Small intestine (tissue), 16 donors: ENCODE data around the gene WNT4. TPM values are rescaled to one million over a fixed set of nuclear protein-coding genes. Genes with fewer than 3 reads are reported as not detected.

ENCODE experiments used
- DNase-seq, 2 donors: peaks; one replicate each; pipeline versions ENCODE4 v3.0.0 to v3.0.0-alpha.2; 2013
- FAIRE-seq: peaks from 2 replicates; lab custom pipeline; 2012; peaks lifted over from hg19 to GRCh38; lab: Jason Lieb, UNC
- H3K27ac ChIP-seq, 3 donors: one replicate each; pipeline ENCODE4 v1.5.1; 2013; ENCODE audit warnings: low read length in 2 of 3, mild to moderate bottlenecking in 2 of 3, control low read depth in 1 of 3, inconsistent platforms in 1 of 3, low read depth in 1 of 3, moderate library complexity in 1 of 3
- H3K27me3 ChIP-seq, 3 donors: one replicate each; pipeline ENCODE4 v1.6.1; 2013; ENCODE audit warnings: low read length in 3 of 3, inconsistent platforms in 1 of 3; ENCODE audit not compliant: control insufficient read depth in 3 of 3, insufficient read depth in 3 of 3
- H3K36me3 ChIP-seq, 3 donors: one replicate each; pipeline ENCODE4 v1.6.1; 2013; ENCODE audit warnings: low read length in 3 of 3, inconsistent platforms in 1 of 3, low read depth in 1 of 3, mild to moderate bottlenecking in 1 of 3, moderate library complexity in 1 of 3; ENCODE audit not compliant: control insufficient read depth in 3 of 3, insufficient read depth in 2 of 3
- H3K4me1 ChIP-seq, 3 donors: one replicate each; pipeline ENCODE4 v1.6.1; 2013; ENCODE audit warnings: low read length in 2 of 3, inconsistent platforms in 1 of 3, low read depth in 1 of 3, mild to moderate bottlenecking in 1 of 3, moderate library complexity in 1 of 3; ENCODE audit not compliant: control insufficient read depth in 3 of 3, insufficient read depth in 2 of 3
- H3K4me3 ChIP-seq, 3 donors: one replicate each; pipeline ENCODE4 v1.5.1; 2013; ENCODE audit warnings: low read length in 3 of 3, control low read depth in 1 of 3, inconsistent platforms in 1 of 3, low read depth in 1 of 3, mild to moderate bottlenecking in 1 of 3, moderate library complexity in 1 of 3
- H3K9me3 ChIP-seq, 2 donors: one replicate each; pipeline ENCODE4 v1.6.1; 2013; ENCODE audit warnings: low read depth in 1 of 2, low read length in 1 of 2; ENCODE audit not compliant: control insufficient read depth in 2 of 2, insufficient read depth in 1 of 2
- WGBS, 3 donors: extraction: QIAGEN DNeasy Blood & Tissue Kit; methylation state at CpG; one replicate each; pipeline ENCODE4 v1.1.7; 2013; 5-methylcytosine and 5-hydroxymethylcytosine counted together
- long read RNA-seq, 10 donors: transcript quantifications; one replicate each; lab custom pipeline, GENCODE V29; 2026
- polyA plus RNA-seq, 4 donors: library from polyadenylated mRNA; stranded (reverse) in 3 of 4; unstranded in 1 of 4; fragments of 200-250 nt in 3 of 4; fragments of 120-200 nt in 1 of 4; gene quantifications; one replicate each; pipeline versions ENCODE4 v1.2.1 to v1.2.3, GENCODE V29; 2013
- donor health status: healthy with polysubstance abuse.
- donor health status: control.
- donor health status: control.
- donor health status: Bipolar disorder and iron deficiency.
- donor health status: healthy.

Gene WNT4
- 1 to 10 TPM in 2 of 4 donors, under 1 TPM in 1, not detected in 1; 0.81 to 2.3 (median 1.3) TPM for polyA plus RNA-seq
- long read RNA-seq, donor 1: 0 reads
- long read RNA-seq, donor 2, partial matches to known transcripts: 0 of 1 reads
- long read RNA-seq, donor 2, other reads (novel, unspliced or antisense): 0 of 1 reads
- long read RNA-seq, donor 3, partial matches to known transcripts: 0 of 1 reads
- long read RNA-seq, donor 3, other reads (novel, unspliced or antisense): 0 of 1 reads
- long read RNA-seq, donor 4: 0 reads
- long read RNA-seq, donor 5: 0 reads
- long read RNA-seq, donor 6, partial matches to known transcripts: 0 of 1 reads
- long read RNA-seq, donor 6, other reads (novel, unspliced or antisense): 0 of 1 reads
- long read RNA-seq, donor 7: 0 reads
- long read RNA-seq, donor 8, partial matches to known transcripts: 0 of 1 reads
- long read RNA-seq, donor 8, other reads (novel, unspliced or antisense): 0 of 1 reads
- long read RNA-seq, donor 9: 0 reads
- long read RNA-seq, donor 10, partial matches to known transcripts: 0 of 2 reads
- long read RNA-seq, donor 10, other reads (novel, unspliced or antisense): 0 of 2 reads

- H3K27ac ChIP-seq: no peak within 1 kb of the TSS
- H3K36me3 ChIP-seq: peaks cover 0 to 3% (median 0%) of the 10 kb centered on the region in 3 donors
- H3K27me3 ChIP-seq: peaks cover 0 to 62% (median 4%) of the 10 kb centered on the region in 3 donors
- 2 to 4% (median 2%) methylated on average over 34 to 106 of the region's 106 CpGs for WGBS, 3 donors
- DNase-seq (peak in 1 of 2 donors; percentile 52), FAIRE-seq (no peak)
- peaks cover 0 to 9% (median 0%) of the 10 kb centered on the region in 3 donors for H3K4me1 ChIP-seq
- H3K9me3 ChIP-seq: no peaks in the 10 kb centered on the region
- peak within 1 kb of the TSS; percentile 19 to 65 (median 29) for H3K4me3 ChIP-seq
Observed at GRCh38 chr1:22143065-22144033, at the start of gene WNT4. WNT4 (minus strand) TSS chr1:22143097; CDS start chr1:22142922, 175 bp downstream.

DNA sequence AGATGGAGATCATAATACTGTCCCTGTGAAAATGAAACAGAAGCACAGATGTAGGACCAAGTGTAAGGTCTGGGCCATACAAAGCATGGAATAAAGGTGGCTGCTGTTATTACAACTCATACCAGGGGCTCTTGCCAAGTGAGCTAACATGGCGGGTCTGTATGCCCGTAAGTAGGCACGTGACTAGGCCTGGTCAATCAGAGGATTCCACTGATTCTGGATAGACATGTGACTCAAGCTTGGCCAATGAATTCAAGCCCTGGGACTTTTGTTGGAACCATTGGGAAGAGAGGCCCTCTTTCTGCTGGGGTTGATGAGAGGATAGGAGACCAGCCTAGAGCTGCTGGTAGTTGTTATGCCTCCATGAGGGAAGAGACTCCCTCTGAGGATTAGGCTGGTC lies 47.8 kb upstream of the WNT4 start:
- H3K36me3 ChIP-seq: no peaks in the 10 kb centered on the region
- H3K27ac ChIP-seq: no peak overlapping the region
- H3K4me3 ChIP-seq: no peak overlapping the region
- H3K9me3 ChIP-seq: no peaks in the 10 kb centered on the region
- H3K27me3 ChIP-seq: no peaks in the 10 kb centered on the region
- 90 to 97% (median 91%) methylated on average over 3 of the region's 3 CpGs for WGBS, 3 donors
- FAIRE-seq (no peak), DNase-seq (no peak)
- no peaks in the 10 kb centered on the region for H3K4me1 ChIP-seq

DNA sequence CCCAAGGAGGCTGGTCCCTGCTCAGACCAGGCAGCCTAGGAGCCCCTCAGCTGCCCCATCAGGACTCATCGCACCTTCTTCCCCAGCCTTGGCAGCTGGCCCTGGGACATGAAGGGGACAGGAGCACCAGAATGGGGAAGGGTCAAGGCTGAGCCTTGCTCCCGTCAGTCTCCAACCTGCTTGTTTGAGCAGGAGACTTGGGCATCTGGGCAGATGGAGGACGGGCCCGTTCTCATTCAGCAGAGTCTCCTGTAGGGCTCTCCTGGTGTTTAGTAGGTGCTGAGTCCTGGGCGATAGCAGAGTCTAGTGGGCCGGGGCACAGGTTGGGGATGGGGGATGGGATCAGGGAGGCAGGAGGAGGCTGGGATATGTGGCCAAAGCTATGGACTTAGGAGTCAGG lies 47.4 kb upstream of the WNT4 start:
- no peaks in the 10 kb centered on the region for H3K4me1 ChIP-seq
- 89 to 94% (median 93%) methylated on average over 6 of the region's 6 CpGs for WGBS, 3 donors
- H3K4me3 ChIP-seq: no peak overlapping the region
- no peaks in the 10 kb centered on the region for H3K36me3 ChIP-seq
- no peaks in the 10 kb centered on the region for H3K9me3 ChIP-seq
- no peak overlapping the region for H3K27ac ChIP-seq
- DNase-seq: no peak
- peaks cover 0 to 3% (median 0%) of the 10 kb centered on the region in 3 donors for H3K27me3 ChIP-seq
- no peak for FAIRE-seq

DNA sequence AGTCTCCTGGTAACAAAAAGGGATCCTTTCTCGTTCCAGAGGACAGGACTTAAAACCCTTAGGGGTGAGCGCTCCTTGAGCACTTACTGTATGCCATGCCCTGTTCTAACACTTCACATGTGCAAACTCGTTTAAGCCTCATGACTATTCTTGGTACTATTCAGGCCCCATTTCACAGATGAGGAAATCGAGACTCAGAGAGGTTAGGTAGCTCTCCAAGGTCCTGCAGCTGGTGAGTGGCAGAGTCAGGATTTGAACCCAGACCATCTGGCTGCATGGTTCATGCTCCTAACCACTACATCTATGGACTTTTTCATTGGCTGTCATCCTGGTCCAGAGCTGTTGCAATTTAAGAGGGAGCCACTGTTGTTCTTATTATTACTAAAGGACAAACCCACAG lies 46.7 kb upstream of the WNT4 start:
- no peak overlapping the region for H3K27ac ChIP-seq
- 83 to 87% (median 84%) methylated on average over 4 of the region's 4 CpGs for WGBS, 3 donors
- no peaks in the 10 kb centered on the region for H3K9me3 ChIP-seq
- no peaks in the 10 kb centered on the region for H3K36me3 ChIP-seq
- no peaks in the 10 kb centered on the region for H3K4me1 ChIP-seq
- H3K27me3 ChIP-seq: peaks cover 0 to 9% (median 0%) of the 10 kb centered on the region in 3 donors
- H3K4me3 ChIP-seq: no peak overlapping the region
- no peak for FAIRE-seq
- no peak for DNase-seq

GRCh38 chr1:22188914-22189313 lies 46.0 kb upstream of the WNT4 start:
- whole genome bisulfite sequencing, 3 donors: 81 to 86% (median 84%) methylated on average over 7 of the region's 7 CpGs

DNA sequence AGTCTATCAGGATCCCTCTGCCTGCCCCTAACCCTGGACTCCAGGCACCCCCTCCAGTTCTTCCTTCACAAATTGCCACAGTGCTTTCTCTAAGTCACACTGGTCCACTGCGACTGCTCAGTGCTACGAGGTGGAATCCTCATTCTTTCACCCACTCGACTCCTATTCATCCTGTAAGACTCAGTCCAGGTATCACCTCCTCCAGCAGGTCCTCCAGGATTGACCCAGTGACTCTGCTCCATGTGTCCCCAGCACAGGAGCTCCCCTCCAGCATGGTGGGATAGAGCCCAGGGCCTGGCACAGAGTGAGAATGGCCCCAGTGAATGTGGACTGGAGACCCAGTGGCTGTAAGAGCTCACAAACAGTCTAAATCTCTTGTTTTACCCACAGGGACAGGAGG lies 45.5 kb upstream of the WNT4 start:
- DNase-seq (no peak), FAIRE-seq (no peak)
- H3K27ac ChIP-seq: no peak overlapping the region
- H3K36me3 ChIP-seq: no peaks in the 10 kb centered on the region
- H3K4me1 ChIP-seq: no peaks in the 10 kb centered on the region
- no peaks in the 10 kb centered on the region for H3K9me3 ChIP-seq
- H3K27me3 ChIP-seq: peaks cover 0 to 10% (median 0%) of the 10 kb centered on the region in 3 donors
- H3K4me3 ChIP-seq: no peak overlapping the region
- WGBS, 3 donors: 91 to 94% (median 91%) methylated on average over 3 of the region's 3 CpGs

More at GRCh38 chr1:22188914-22189313, 46.0 kb upstream of the WNT4 start:
- FAIRE-seq (no peak), DNase-seq (no peak)
- Histone ChIP-seq H3K36me3 (no peaks in the 10 kb centered on the region), H3K9me3 (no peaks in the 10 kb centered on the region), H3K4me3 (no peak overlapping the region), H3K4me1 (no peaks in the 10 kb centered on the region), H3K27me3 (peaks cover 0 to 10% (median 0%) of the 10 kb centered on the region in 3 donors), H3K27ac (no peak overlapping the region)

DNA sequence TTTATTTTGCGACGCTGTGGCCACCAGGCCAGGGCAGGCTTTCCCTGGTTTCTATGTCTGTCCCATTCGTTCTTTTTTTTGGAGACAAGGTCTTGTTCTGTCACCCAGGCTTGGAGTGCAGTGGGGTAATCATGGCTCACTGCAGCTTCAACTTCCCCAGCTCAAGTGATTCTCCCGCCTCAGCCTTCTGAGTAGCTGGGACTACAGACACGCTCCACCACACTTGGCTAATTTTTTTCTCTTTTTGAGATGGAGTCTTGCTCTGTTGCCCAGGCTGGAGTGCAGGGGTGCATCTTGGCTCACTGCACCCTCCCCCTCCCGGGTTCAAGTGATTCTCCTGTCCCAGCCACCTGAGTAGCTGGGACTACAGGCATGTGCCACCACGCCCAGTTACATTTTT lies 43.4 kb upstream of the WNT4 start:
- Histone ChIP-seq H3K9me3 (no peaks in the 10 kb centered on the region), H3K4me3 (no peak overlapping the region), H3K27ac (no peak overlapping the region), H3K36me3 (no peaks in the 10 kb centered on the region), H3K27me3 (peaks cover 0 to 10% (median 0%) of the 10 kb centered on the region in 3 donors), H3K4me1 (no peaks in the 10 kb centered on the region)
- FAIRE-seq (no peak), DNase-seq (no peak)
- WGBS, 3 donors: 82 to 90% (median 86%) methylated on average over 7 of the region's 7 CpGs
